Stomach (tissue), 9 donors: ENCODE data around the gene SYNGR3. TPM values are rescaled to one million over a fixed set of nuclear protein-coding genes. Genes with fewer than 3 reads are reported as not detected.
A peak's percentile ranks its signal among the peaks of the same experiment; 100 is the strongest.

ENCODE experiments used
- DNase-seq, 2 donors: peaks; one replicate each; pipeline versions ENCODE4 v3.0.0 to v3.0.0-alpha.2; 2013 to 2019
- H3K27ac ChIP-seq, 5 donors: fragments of 200-600 bp in 4 of 5; sonication (generic) in 4 of 5; one replicate each; pipeline ENCODE4 v1.5.1; 2013 to 2019; ENCODE audit warnings: mild to moderate bottlenecking in 1 of 5, moderate library complexity in 1 of 5
- H3K27me3 ChIP-seq, 3 donors: fragments of 200-600 bp; sonication (generic); one replicate each; pipeline ENCODE4 v1.5.1; 2017 to 2019; ENCODE audit warnings: mixed run types in 1 of 3
- H3K36me3 ChIP-seq, 4 donors: fragments of 200-600 bp; sonication (generic); 1 replicate in 3 of 4; 2 replicates in 1 of 4; pipeline ENCODE4 v1.5.1; 2016 to 2019
- H3K4me1 ChIP-seq, 4 donors: fragments of 200-600 bp; sonication (generic); one replicate each; pipeline ENCODE4 v1.5.1; 2016 to 2019
- H3K4me3 ChIP-seq, 4 donors: fragments of 200-600 bp; sonication (generic) in 3 of 4; one replicate each; pipeline ENCODE4 v1.5.1; 2016 to 2019; ENCODE audit warnings: mild to moderate bottlenecking in 1 of 4
- H3K9me3 ChIP-seq, 4 donors: fragments of 200-600 bp; sonication (generic); one replicate each; pipeline ENCODE4 v1.5.1; 2016 to 2019
- CTCF ChIP-seq, 7 experiments: fragments of 450-650 bp in 4 of 7; fragments of 200-600 bp in 3 of 7; sonication (generic) in 3 of 7; IDR thresholded peaks; one replicate each; pipeline ENCODE4 v1.5.1; 2016 to 2019; ENCODE audit warnings: antibody characterized with exemption in 7 of 7, control low read depth in 2 of 7, mild to moderate bottlenecking in 1 of 7
- EP300 ChIP-seq: sonication (generic); formaldehyde crosslinking; IDR thresholded peaks from one replicate; pipeline ENCODE4 v1.6.1; 2017; ENCODE audit warnings: antibody characterized with exemption
- POLR2A ChIP-seq, 4 donors: fragments of 450-650 bp; IDR thresholded peaks; one replicate each; pipeline ENCODE4 v1.6.1; 2016; ENCODE audit warnings: antibody characterized with exemption in 4 of 4, control low read depth in 2 of 4, mild to moderate bottlenecking in 1 of 4, moderate library complexity in 1 of 4
- POLR2AphosphoS5 ChIP-seq, 3 donors: sonication (generic); formaldehyde crosslinking; IDR thresholded peaks; one replicate each; pipeline ENCODE4 v1.6.1; 2016; ENCODE audit warnings: antibody characterized with exemption in 3 of 3
- WGBS, 5 donors: extraction: QIAGEN DNeasy Blood & Tissue Kit in 3 of 5; methylation state at CpG; one replicate each; pipeline versions ENCODE4 v1.1.5 to v1.1.7; 2013 to 2018; 5-methylcytosine and 5-hydroxymethylcytosine counted together
- intact Hi-C: fragments of 100-400 bp; cut with DNase I; formaldehyde crosslinking; loops from one replicate; pipeline ENCODE4 v1.15.1; 2023; ENCODE audit warnings: low total_unique reads
- polyA plus RNA-seq, 3 donors: library from polyadenylated mRNA; stranded (reverse); fragments of 200-250 nt; gene quantifications; one replicate each; pipeline ENCODE4 v1.2.3, GENCODE V29; 2013
- total RNA-seq, 5 donors: library from RNA; depleted of rRNA; stranded (reverse); fragments of >200 nt; gene quantifications; one replicate each; pipeline versions ENCODE4 v1.1.0 to v1.2.3, GENCODE V29; 2014 to 2016
- donor health status: healthy with polysubstance abuse.
- donor health status: Bipolar disorder and iron deficiency.
- donor health status: healthy.

SYNGR3 gene
- total and polyA plus RNA-seq, 8 donors, result 1.3 to 1.7 TPM; not detected in 6

- TF ChIP-seq POLR2AphosphoS5 (IDR thresholded peaks at IDR 0.05) (peak in 2 of 3 donors; percentile 74 to 83), CTCF (IDR thresholded peaks at IDR 0.05) (no peak), POLR2A (IDR thresholded peaks at IDR 0.05) (no peak)
- DNase-seq, result peak; percentile 95 to 97
- peak overlapping the region; percentile 38 to 45 (median 40) for H3K4me3 ChIP-seq
- intact Hi-C loops, result no loop called here
- peaks cover 0 to 17% (median 9%) of the 10 kb centered on the region in 4 donors for H3K36me3 ChIP-seq
- H3K9me3 ChIP-seq, result no peaks in the 10 kb centered on the region
- peaks cover 7 to 53% (median 35%) of the 10 kb centered on the region in 3 donors for H3K27me3 ChIP-seq
- H3K27ac ChIP-seq, result peak overlapping the region; percentile 40 to 73 (median 70)
- H3K4me1 ChIP-seq, result peaks cover 27 to 48% (median 43%) of the 10 kb centered on the region in 4 donors
- 3 to 19% (median 9%) methylated on average over 33 to 93 of the region's 96 CpGs for WGBS, 5 donors
Measured at GRCh38 chr16:1991948-1992703, 2.4 kb downstream of the SYNGR3 start.

- intact Hi-C loops, result no loop called here
- peak overlapping the region in 2 of 4 donors; percentile 38 to 45 for H3K4me3 ChIP-seq
- no peak for DNase-seq
- H3K36me3 ChIP-seq, result peaks cover 3 to 20% (median 13%) of the 10 kb centered on the region in 4 donors
- TF ChIP-seq CTCF (IDR thresholded peaks at IDR 0.05) (no peak), POLR2A (IDR thresholded peaks at IDR 0.05) (no peak), EP300 (no peak), POLR2AphosphoS5 (IDR thresholded peaks at IDR 0.05) (no peak)
- peaks cover 7 to 53% (median 35%) of the 10 kb centered on the region in 3 donors for H3K27me3 ChIP-seq
- peak overlapping the region in 3 of 5 donors; percentile 70 to 73 (median 71) for H3K27ac ChIP-seq
- H3K9me3 ChIP-seq, result no peaks in the 10 kb centered on the region
- WGBS, 5 donors, result 53 to 61% (median 56%) methylated on average over 22 to 50 of the region's 50 CpGs
- H3K4me1 ChIP-seq, result peaks cover 27 to 48% (median 43%) of the 10 kb centered on the region in 4 donors
Measured at GRCh38 chr16:1992704-1993317, 3.0 kb downstream of the SYNGR3 start.

- WGBS, 5 donors, result 13 to 59% (median 51%) methylated on average over 1 to 2 of the region's 2 CpGs
- no peak for TF ChIP-seq POLR2AphosphoS5 (IDR thresholded peaks at IDR 0.05)
- TF ChIP-seq EP300, result no peak
- TF ChIP-seq POLR2A (IDR thresholded peaks at IDR 0.05), result no peak
- TF ChIP-seq CTCF (IDR thresholded peaks at IDR 0.05), result no peak
- intact Hi-C loops, result no loop called here
- Histone ChIP-seq H3K27me3 (peaks cover 7 to 45% (median 31%) of the 10 kb centered on the region in 3 donors), H3K9me3 (no peaks in the 10 kb centered on the region), H3K27ac (no peak overlapping the region), H3K4me1 (peaks cover 27 to 48% (median 41%) of the 10 kb centered on the region in 4 donors), H3K36me3 (peaks cover 12 to 30% (median 22%) of the 10 kb centered on the region in 4 donors), H3K4me3 (no peak overlapping the region)
- no peak for DNase-seq
Measured at GRCh38 chr16:1993731-1994131, 4.0 kb downstream of the SYNGR3 start.

GRCh38 chr16:1997494-1998359, 8.0 kb downstream of the SYNGR3 start:
- peaks cover 0 to 5% (median 0%) of the 10 kb centered on the region in 3 donors for H3K27me3 ChIP-seq

More at GRCh38 chr16:1997494-1998359, 8.0 kb downstream of the SYNGR3 start:
- H3K4me3 ChIP-seq, result no peak overlapping the region
- 72 to 83% (median 79%) methylated on average over 22 to 26 of the region's 26 CpGs for WGBS, 5 donors
- peaks cover 51 to 70% (median 61%) of the 10 kb centered on the region in 4 donors for H3K36me3 ChIP-seq
- no peak for DNase-seq
- TF ChIP-seq CTCF (IDR thresholded peaks at IDR 0.05) (no peak), POLR2A (IDR thresholded peaks at IDR 0.05) (no peak), POLR2AphosphoS5 (IDR thresholded peaks at IDR 0.05) (no peak), EP300 (no peak)
- intact Hi-C loops, result no loop called here
- H3K9me3 ChIP-seq, result no peaks in the 10 kb centered on the region
- peak overlapping the region in 4 of 5 donors; percentile 9 to 53 (median 41) for H3K27ac ChIP-seq
- peaks cover 0 to 10% (median 2%) of the 10 kb centered on the region in 4 donors for H3K4me1 ChIP-seq
